ENCODE measurements around the gene SEPTIN5. TPM values are rescaled to one million over a fixed set of nuclear protein-coding genes. Genes with fewer than 3 reads are reported as not detected.

SEPTIN5 gene
- total RNA-seq, 1 donor from 2014 or later: 7.3 TPM

DNA sequence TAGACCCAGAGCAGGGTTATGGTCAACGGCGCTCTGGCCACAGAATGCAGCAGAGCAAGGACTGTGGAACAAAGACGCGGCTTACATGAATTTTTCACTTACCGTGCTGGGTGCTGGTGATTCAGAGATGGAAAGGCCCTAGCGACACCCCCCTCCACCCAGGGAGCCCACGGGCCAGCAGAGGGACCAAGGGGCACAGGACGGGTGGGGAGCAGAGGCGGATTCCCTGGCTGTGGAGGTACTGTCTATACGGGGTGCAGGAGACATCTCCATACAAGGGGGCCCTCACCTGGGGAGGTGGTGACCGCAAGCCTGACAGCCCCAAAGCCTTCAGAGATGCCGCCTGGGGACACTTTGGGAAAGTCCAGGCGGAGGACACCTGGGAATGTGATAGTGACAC, 1.1 kb upstream of the SEPTIN5 start:
- no peaks in the 10 kb centered on the region for H3K27me3 ChIP-seq (ENCODE audit: insufficient read depth, low read length)
- no peak overlapping the region for H3K4me3 ChIP-seq (ENCODE audit: insufficient read depth, low read depth, low read length)
- H3K4me1 Mint-ChIP-seq (ENCODE audit: low read depth, unreplicated experiment): peaks cover 2% of the 10 kb centered on the region
- peak overlapping the region; percentile 77 for H3K4me3 Mint-ChIP-seq (ENCODE audit: unreplicated experiment)
- peak overlapping the region; percentile 95 for H3K4me2 ChIP-seq (ENCODE audit: low read length)
- H3K36me3 Mint-ChIP-seq (ENCODE audit: low read depth, unreplicated experiment): peaks cover 2% of the 10 kb centered on the region
- no peak overlapping the region for H3K27ac ChIP-seq (ENCODE audit: low read depth, low read length)
- no peak for FAIRE-seq
- no peaks in the 10 kb centered on the region for H3K9me3 Mint-ChIP-seq (ENCODE audit: unreplicated experiment)
- no peak for DNase-seq (ENCODE audit: low read depth)
- TF ChIP-seq CTCF (IDR thresholded peaks at IDR 0.05; ENCODE audit: insufficient read depth, low read depth, low read length) (no peak), EZH2 (IDR thresholded peaks at IDR 0.05; ENCODE audit: insufficient read depth, low read length) (no peak)
- no peaks in the 10 kb centered on the region for H3K9me3 ChIP-seq (ENCODE audit: insufficient read depth, low read depth, low read length)
- H3K36me3 ChIP-seq (ENCODE audit: insufficient read depth, low read length): no peaks in the 10 kb centered on the region
- H3K27me3 Mint-ChIP-seq (ENCODE audit: low read depth, unreplicated experiment): peaks cover 51% of the 10 kb centered on the region
- no peak overlapping the region for H3K9ac ChIP-seq (ENCODE audit: low read length)
- H2AFZ ChIP-seq (ENCODE audit: low read depth, low read length): no peak overlapping the region
- H4K20me1 ChIP-seq (ENCODE audit: insufficient read depth, low read length): peaks cover 16% of the 10 kb centered on the region
- no peak overlapping the region for H3K27ac Mint-ChIP-seq (ENCODE audit: unreplicated experiment)
- H3K4me1 ChIP-seq (ENCODE audit: insufficient read depth, low read length): peaks cover 9% of the 10 kb centered on the region
- peaks cover 13% of the 10 kb centered on the region for H3K79me2 ChIP-seq (ENCODE audit: insufficient read depth, low read length)

DNA sequence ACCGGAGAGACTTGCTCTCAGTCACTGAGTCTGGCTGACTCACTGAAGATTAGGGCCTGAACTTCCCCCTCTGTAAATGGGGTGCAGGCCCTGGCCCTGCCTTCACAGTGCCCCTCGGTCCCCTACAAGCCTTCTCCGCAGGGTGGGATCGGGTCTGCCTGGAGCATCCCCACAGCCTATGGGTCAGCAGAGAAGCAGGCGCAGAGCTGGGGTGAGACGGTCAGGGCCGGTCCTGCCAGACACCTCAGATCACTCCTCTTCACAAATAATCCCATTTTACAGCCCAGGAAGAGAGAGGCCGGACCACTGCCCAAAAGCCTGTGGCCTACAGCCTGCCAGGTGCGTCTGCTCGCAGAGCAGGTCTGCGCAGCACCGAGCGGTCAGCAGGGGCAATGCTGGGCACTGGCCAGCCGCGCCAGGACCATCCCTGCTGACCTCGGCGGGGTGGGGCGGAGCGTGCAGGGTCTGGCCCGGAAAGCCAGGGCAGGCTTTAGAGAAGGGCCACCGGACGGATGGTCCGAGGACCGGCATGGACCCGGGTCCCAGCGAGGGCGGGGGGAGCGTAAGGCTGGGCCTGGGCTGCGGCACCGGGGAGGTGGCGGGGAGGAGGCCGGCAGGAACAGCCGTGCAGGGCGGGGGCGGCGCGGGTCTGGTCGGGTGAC, 522 bp upstream of the SEPTIN5 start:
- Histone ChIP-seq H3K4me2 (ENCODE audit: low read length) (peak overlapping the region; percentile 95), H3K9ac (ENCODE audit: low read length) (peak overlapping the region; percentile 18), H2AFZ (ENCODE audit: low read depth, low read length) (peak overlapping the region; percentile 90), H3K27me3 (ENCODE audit: insufficient read depth, low read length) (no peaks in the 10 kb centered on the region), H4K20me1 (ENCODE audit: insufficient read depth, low read length) (peaks cover 16% of the 10 kb centered on the region), H3K79me2 (ENCODE audit: insufficient read depth, low read length) (peaks cover 18% of the 10 kb centered on the region), H3K4me3 (ENCODE audit: insufficient read depth, low read depth, low read length) (peak overlapping the region; percentile 37), H3K9me3 (ENCODE audit: insufficient read depth, low read depth, low read length) (no peaks in the 10 kb centered on the region), H3K36me3 (ENCODE audit: insufficient read depth, low read length) (no peaks in the 10 kb centered on the region), H3K27ac (ENCODE audit: low read depth, low read length) (no peak overlapping the region), H3K4me1 (ENCODE audit: insufficient read depth, low read length) (peaks cover 9% of the 10 kb centered on the region)
- H3K36me3 Mint-ChIP-seq (ENCODE audit: low read depth, unreplicated experiment): peaks cover 2% of the 10 kb centered on the region
- H3K27ac Mint-ChIP-seq (ENCODE audit: unreplicated experiment): no peak overlapping the region
- H3K4me1 Mint-ChIP-seq (ENCODE audit: low read depth, unreplicated experiment): peaks cover 2% of the 10 kb centered on the region
- DNase-seq (ENCODE audit: low read depth): no peak
- H3K27me3 Mint-ChIP-seq (ENCODE audit: low read depth, unreplicated experiment): peaks cover 49% of the 10 kb centered on the region
- no peak for TF ChIP-seq EZH2 (IDR thresholded peaks at IDR 0.05; ENCODE audit: insufficient read depth, low read length)
- no peak for TF ChIP-seq CTCF (IDR thresholded peaks at IDR 0.05; ENCODE audit: insufficient read depth, low read depth, low read length)
- H3K4me3 Mint-ChIP-seq (ENCODE audit: unreplicated experiment): peak overlapping the region; percentile 77
- no peaks in the 10 kb centered on the region for H3K9me3 Mint-ChIP-seq (ENCODE audit: unreplicated experiment)
- no peak for FAIRE-seq

Data from astrocyte (in vitro differentiated cells and primary cell).